HG02852 (cell line): Measurements from ENCODE around the gene SMPD4.
"Not testable (repeated sequence)": the region's sequence is repeated elsewhere in the genome, so short reads cannot be mapped to it uniquely, and the experiment has no call there.

Experiments used
- ATAC-seq: cut with Tn5 transposase; IDR thresholded peaks from one replicate; pipeline ENCODE4 v1.9.1; 2021; ENCODE audit warnings: mild to moderate bottlenecking, moderate library complexity; ENCODE audit not compliant: unreplicated experiment

Gene SMPD4

DNA sequence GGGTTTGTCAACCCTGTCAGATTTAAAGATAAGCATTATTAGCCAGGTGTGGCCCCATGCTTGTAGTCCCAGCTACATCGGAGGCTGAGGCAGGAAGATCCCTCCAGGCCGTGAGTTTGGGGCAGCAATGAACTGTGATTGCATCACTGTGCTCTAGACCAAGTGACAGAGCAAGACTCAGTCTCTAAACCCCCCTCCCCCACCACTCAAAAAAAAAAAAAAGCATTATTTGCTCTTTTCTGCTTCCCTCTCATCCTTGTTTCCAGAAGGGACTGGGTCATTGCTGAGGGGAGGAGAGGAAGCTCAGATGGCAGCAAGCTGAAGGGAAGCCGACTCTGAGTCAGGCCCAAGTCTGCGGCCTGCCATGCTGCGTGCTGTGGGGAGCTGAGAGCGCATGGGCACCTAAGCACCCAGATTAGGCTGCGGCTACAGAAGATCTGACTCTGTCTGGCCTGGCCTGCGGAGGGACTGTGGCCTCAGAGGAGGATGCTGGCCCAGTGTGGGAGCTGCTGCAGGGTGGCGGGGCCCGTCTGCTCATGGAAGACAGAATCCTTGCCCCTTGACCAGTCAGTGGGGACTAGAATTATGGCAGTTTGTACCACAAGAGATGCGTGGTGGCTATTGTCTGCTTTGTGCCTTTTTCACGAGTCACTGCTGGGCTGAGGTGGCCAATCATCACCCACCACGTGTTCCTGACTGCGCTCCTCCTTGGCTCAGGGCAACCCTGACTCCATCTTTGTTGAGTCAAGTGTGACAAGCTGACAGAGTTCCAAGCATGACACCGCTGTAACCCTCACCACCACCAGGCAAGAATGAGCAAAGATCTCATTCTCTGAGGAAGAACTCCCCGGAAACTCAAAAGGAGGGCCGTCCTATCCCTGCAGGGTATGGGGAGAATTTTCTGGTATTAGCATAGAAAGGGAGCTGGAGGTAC is 6.7 kb upstream of the SMPD4 start:
- ATAC-seq, result not testable (repeated sequence)

DNA sequence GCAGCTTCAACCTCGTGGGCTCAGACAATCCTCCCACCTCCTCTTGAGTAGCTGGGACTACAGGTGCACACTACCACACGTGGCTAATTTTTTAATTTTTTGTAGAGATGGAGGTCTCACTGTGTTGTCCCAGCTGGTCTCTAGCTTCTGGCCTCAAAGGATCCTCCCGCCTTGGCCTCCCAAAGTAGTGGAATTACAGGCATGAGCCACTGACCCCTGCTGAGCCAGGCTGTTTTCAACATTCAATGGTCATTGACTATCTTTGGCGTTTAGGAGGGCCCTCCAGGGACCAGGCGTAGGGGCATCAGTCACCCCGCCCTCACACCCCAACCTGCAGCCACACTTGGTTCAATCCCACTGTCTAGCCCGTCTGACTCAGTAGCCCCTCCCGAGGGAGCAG is 5.9 kb upstream of the SMPD4 start:
- no peak for ATAC-seq

DNA sequence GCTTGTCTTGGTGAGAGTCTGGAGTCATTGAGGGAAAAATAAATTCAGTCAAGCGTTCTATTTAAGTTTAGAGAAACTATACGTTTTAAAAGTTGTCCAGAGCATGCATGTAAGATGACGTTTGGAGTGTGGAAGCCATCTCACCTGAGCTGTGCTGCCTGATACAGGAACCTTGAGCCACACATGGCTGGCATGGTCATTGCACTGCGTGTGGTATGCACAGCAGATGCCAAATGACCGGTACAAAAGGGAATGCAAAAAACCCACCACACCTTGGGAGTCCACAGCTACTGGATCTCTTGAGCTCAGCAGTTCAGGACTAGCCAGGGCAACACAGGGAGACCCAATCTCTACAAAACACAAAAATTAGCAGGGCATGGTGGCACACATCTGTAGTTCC is 5.0 kb upstream of the SMPD4 start:
- no peak for ATAC-seq

DNA sequence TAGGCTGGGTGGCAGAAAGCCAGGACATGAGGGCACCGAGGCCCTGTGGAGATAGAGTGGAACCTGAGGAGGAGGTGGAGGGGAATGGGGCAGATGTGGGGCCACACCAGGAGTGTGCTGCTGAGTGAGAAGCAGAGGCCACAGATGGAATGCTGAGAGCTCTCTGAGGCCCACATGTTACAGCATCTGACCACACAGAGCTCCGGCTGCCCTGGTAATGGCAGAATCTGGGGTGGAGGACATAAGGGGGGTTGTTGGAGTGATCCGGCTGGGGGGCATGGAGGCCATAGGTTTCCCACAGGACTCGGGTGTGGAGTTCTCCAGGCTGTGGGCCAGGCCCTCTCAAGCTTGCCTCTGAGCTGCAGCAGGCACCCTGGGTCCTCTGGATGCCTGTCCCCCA is 4.5 kb upstream of the SMPD4 start:
- ATAC-seq, result no peak

DNA sequence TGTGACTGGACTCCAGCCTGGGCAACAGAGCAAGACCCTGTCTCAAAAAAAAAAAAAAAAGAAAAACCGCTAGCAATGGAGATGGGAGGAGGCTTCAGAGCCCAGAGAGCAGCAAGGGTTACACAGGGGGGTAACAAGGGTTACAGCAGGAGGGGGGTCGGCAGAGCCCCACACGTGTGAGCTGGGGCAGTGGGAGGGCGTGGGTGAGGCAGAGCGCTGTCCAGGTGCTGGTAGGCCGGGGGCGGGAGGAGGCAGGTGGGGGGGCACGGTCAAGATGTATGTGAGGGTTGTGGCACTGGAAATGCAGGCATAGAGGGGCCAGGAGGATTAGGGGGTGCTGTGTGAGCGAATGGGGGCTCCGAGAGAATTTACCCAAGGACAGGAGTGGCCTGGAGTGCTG is 4.0 kb upstream of the SMPD4 start:
- no peak for ATAC-seq

DNA sequence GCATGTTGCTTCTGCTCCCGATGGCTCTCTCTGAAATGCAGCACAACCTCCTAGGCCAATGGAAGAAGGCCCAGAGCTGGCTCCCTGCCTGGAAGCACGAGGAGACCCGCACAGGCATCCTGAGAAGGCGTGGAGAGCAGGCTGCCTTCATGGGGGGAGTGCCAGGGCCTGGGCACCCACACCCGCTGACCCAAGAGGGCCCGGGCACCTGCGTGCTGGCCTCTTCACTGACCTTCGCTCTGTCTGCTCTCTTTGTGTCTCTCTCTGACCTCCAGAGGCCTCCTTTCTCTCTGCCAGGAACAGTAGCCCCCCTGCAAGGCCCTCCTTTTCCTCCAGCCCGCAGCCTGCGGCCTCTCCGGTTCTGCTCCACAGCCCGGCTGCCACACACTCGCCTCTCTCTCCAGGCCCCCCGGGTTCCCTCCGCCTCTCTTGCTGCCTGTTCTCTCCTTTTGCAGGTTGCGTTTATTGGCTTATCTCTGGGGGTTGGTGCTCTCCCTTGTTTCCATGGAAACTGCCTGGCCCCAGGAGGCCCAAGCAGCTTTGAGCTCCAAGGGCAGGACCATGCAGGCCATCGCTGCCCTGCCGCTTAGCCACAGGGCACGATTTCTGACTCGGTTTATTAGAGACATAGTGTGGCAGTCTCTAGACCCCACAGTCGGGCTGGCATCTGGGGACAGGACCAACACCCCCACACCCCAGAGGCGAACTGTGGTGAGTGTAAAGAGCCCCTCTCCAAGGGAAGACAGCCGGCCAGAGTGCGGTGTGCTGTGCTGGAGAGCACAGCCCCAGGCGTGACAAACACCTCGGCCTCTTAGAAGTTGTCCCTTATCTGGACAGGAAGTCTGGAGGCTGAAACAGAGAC is 2.3 kb upstream of the SMPD4 start:
- no peak for ATAC-seq

DNA sequence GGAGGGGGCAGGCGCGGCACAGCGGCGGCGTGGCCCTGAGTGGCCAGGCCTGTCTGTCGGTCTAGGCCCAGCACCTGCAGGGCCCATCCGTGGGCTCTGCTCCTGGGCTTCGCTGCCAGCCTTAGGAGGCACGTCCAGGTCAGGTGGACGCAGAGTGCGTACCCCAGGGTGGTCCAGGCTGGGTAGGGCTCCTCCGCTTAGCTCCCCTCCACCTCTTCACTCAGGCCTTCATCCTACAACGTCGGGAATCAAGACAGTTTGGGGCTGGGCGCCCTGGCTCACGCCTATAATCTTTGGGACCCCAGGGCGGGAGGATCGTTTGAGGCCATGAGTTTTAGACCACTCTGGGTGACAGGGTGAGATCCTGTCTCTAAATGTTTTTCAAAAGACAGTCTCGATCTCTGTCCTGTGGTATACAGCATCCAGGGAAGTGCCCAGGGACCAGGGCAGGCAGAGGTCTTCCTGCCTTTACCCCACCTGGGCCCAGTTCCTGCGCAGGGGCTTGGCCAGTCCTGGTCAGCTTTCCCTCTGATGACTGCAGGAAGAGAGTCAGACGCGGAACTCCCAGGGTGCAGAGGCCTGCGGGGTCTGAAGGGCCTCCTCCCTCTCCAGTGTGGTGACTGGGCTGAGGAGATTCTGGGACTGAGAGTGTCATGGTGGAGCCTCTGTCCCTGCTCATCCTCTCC is 1.6 kb upstream of the SMPD4 start:
- peak; percentile 21 for ATAC-seq

DNA sequence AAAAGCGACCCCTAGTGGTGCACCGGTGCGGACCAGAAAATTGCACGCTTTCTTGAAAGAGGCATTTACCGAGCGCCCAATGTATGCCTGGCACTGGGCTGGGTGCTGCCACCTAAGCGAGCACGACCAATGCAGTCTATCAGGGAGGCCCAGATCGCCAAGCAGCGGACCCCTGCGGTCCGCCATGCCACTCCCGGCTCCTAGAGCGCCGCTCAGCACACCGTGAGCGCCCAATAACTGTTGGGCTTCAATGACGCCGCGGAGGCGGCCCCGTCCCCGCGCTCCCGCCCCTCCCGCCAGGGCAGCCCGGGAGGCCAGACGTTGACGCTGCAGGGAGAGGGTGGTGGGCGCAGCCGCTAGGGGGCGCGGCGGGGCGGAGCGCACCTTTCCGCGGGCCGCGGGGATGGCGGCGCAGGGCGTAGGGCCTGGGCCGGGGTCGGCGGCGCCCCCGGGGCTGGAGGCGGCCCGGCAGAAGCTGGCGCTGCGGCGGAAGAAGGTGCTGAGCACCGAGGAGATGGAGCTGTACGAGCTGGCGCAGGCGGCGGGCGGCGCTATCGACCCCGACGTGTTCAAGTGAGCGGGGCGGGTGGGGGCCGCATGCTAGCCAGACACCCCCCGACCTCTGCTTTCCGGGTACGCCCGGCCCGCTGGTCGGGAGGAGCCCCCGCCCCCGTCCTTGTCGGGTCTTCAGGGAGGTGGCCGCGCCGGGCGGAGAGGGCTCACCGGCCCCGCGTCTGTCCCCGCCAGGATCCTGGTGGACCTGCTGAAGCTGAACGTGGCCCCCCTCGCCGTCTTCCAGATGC is 679 bp upstream of the SMPD4 start, which contains the start of gene MZT2B:
Gene MZT2B, plus strand, starts transcription at position 383 of the 803 bp plus-strand sequence. Its CDS starts 21 bp downstream, at position 404.
- peak; percentile 82 for ATAC-seq

DNA sequence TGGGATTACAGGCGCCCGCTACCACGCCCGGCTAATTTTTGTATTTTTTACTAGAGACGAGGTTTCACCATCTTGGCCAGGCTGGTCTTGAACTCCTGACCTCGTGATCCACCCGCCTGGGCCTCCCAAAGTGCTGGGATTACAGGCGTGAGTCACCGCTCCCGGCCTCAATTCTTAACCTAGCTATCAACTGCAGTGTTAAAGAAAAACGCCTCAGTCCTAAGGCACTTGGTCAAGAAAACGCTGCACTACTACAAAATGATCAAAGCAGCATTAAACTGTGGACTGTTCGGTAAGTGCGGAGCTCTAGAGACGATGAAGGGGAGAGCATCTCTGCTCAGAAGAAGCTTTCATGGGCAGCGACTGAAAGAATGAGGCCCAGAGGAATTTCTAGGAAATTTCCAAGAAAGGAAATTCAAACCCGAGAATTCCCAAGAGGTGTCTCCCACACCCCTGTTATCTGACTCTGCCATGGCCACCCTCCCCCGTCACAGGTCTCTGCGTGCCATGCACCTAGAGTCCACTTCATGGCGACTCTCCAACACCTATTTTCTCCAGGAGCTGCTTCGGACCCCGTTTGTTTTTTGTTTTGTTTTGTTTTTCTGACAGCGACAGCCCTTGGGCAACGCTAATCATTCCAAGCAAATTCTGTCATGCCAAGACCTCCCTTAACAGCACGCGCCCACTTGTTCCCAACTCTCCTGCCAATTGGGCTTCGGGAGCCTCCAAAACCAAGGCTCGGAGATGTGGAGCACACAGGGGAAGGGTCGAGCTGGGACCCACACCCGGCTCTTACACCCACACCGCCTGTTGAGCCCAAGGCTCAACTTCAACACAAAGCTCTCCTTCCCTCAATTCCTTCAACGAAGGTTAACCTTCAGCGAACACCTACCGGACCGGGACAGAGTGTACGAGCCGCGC is 738 bp downstream of the SMPD4 start:
- ATAC-seq, result not testable (repeated sequence)

DNA sequence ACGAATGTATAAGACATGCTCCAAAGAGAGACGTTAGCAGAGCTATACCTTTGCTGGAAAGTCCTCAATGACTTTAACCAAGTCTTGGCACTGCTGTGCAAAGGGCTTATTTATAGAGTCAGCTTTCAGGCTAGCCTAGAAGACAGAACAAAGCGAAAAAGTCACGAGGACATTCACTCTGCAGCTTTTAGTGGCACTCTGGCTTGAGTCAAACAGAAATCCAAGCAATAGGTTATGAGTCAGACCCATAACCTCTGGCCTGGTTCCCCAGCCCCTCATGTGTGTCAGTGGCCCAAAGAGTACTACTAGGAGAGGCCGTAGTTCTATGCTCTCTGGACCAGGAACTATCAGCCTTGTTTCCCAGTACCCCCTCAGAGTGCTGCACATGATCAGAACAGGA is 6.5 kb downstream of the SMPD4 start:
- peak; percentile 92 for ATAC-seq

DNA sequence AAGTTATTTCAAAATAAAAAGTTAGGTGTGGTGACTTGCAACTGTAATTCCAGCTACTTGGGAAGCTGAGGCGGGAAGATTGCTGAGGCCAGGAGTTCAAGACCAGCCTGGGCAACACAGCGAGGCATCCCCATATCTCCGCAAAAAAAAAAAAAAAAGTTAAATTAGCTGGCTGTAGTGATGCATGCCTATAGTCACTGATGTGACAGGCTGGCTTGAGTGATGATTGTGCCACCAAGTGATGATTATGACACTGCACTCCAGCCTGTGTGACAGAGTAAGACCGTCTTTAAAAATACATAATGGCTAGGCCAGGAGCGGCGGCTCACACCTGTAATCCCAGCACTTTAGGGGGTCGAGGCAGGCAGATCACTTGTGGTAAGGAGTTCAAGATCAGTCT is 11.5 kb downstream of the SMPD4 start:
- no peak for ATAC-seq

DNA sequence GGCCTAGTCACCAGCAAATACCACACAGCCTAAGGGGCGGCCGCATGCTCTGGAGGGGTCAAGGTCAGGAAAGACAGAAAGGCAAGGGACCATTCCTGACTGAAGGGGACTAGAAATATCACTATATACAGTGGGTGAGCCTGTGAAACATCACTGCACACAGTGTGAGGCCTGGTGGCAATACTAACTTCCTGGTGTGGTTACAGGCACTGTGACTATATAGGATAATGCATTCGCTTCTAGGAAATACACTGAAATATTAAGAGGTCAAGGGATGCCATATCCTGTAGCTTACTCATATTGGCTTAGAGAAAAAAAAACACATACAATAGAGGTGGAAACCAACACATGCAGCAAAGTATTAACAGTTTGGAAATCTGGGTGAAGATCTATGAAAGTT is 12.2 kb downstream of the SMPD4 start:
- not testable (repeated sequence) for ATAC-seq

DNA sequence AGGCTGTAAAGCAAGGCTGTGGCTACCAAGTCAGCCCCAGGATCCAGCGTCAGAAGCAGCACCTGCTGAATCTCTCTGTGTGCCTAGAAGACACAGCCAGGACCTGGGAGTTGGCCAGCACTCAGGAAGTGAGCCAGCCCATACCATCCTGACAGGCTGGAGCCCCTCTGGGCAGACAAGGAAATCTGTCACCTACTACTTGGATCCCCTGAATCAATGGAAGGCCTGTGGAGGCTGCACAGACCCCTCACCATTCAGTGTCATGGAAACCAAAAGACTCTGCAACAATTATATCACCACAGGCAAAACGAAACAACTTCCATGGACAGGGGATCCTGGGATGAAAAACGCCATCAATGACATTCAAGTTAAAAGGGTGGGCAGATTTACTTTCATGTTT is 14.8 kb downstream of the SMPD4 start:
- ATAC-seq, result not testable (repeated sequence)

DNA sequence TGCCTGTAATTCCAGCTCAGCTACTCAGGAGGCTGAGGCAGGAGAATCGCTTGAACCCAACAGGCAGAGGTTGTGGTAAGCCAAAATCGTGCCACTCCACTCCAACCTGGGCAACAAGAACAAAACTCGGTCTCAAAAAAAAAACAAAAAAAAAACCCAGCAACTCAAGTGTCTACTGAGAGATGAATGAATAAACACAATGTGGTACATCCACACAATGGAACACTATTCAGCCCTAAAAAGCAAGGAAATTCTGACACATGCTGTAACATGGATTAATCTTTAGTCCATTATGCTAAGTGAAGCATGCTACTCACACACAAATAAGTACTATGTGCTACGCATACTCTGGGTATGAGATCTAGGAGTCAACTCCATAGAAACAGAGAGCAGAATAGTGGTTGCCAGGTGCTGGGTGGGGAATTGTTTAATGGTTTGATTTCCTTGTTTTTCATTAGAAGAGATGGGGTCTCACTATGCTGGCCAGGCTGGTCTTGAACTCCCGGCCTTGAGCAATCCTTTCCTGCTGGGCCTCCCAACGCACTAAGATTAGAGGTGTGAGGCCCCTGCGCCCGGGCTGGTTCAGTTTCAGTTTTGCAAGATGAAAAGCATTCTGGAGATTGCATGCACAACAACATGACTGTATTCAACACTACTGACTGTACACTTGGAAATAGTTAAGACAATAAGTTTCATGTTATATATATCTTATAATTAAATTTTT is 15.9 kb downstream of the SMPD4 start:
- ATAC-seq, result no peak

DNA sequence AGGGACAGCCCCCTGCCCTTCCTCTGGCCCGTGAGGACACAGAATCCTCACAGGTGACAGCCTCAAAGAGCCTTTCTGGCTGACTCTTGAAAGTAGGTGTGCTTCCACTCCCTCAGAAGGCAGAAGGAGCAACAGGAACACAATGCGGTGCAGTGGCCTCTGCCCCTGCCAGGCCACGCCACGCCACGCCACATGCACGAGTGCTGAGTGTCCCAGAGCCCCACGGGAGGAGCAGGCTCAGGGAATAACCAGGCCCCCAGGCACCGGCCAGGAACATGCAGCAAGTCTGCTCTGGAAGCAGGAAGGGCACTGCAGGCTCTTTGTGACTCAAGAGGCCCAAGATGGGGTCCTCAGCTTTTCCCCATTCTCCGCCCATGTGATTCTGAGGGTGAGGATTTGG is 18.4 kb downstream of the SMPD4 start:
- no peak for ATAC-seq

DNA sequence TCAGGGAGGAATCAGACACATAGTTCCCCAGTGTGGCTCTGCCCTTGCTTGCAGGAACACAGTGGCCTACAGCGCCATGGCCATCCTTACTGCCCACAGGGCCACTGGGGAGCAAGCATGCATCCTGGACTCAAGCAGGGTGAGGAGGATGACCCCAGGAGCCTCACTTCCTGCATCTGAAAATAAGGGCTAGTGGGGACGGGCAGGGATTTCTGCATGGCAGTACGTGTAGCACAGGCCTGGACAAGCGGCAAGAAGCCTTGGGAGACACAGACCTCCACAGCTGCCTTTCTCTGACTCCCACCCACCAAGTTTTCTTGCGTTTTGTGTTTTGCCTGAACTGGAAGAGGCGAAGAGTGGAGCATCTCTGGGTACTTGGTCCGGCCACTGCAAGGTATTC is 18.9 kb downstream of the SMPD4 start:
- not testable (repeated sequence) for ATAC-seq

DNA sequence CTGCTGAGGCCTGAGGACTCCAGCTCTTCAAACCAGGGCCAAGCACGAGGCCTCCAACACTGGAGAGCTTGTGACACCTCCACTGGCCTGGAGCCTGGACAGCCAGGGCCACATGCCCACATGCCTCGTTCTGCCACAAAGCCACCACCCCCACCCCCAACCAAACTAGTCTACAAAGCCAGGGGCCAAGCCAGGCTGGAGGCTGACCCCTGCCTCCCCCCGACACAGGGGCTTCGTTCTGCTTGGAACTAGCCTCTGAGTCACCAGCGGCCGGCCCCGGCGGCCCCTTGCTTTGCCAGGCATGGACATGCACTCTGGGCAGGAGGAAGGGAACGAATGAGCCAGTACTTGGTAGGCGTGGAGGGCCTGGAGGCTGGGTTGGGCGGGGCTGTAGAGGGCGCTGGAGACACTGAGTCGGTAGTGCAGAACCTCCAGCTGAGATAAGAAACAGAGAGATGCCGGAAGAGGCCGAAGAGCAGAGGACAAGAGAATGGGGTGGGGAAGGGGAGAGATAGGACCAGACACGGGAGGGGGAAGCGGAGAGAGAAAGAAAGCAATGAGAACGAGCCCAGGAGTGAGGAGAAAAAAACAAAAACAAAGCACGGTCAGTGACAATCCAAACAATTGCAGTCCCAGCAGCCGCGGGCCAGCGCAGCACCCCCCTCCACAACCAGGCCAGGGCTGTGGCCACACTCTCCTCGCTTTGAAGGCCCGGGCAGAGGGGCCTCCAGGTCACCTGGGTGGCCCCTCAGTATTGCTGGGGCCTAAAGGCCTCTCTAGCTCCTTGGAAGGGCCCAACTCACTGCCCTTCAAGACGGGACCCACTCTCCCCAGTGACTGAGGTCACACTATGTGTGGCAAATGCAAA is 20.3 kb downstream of the SMPD4 start:
- not testable (repeated sequence) for ATAC-seq

DNA sequence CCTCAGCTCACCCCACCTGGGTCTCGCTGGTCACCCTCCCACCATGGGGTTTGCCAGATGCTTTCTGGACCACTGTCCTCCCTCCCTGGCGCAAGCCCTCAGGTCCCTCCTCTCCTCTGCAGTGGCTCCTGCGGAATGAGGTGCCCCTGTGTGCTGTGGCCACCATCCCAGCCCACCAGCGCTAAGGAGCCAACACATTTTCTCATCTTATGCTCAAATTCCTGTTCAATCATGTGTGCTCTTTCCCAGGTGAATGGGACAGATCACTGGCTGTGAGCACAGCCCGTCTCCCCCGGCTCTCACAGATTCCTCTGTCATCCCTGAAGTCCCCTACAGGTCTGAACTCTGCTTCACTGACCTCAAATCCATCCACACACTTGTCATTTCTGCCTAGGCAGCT is 21.3 kb downstream of the SMPD4 start:
- no peak for ATAC-seq
